HG03139 (cell line): ENCODE data around the gene ADORA2A.

Experiments used
- ATAC-seq: cut with Tn5 transposase; IDR thresholded peaks from one replicate; pipeline ENCODE4 v1.9.1; 2021; ENCODE audit not compliant: unreplicated experiment

Gene ADORA2A

GRCh38 chr22:24431309-24432034, 4.1 kb downstream of the ADORA2A start:
- ATAC-seq: no peak

DNA sequence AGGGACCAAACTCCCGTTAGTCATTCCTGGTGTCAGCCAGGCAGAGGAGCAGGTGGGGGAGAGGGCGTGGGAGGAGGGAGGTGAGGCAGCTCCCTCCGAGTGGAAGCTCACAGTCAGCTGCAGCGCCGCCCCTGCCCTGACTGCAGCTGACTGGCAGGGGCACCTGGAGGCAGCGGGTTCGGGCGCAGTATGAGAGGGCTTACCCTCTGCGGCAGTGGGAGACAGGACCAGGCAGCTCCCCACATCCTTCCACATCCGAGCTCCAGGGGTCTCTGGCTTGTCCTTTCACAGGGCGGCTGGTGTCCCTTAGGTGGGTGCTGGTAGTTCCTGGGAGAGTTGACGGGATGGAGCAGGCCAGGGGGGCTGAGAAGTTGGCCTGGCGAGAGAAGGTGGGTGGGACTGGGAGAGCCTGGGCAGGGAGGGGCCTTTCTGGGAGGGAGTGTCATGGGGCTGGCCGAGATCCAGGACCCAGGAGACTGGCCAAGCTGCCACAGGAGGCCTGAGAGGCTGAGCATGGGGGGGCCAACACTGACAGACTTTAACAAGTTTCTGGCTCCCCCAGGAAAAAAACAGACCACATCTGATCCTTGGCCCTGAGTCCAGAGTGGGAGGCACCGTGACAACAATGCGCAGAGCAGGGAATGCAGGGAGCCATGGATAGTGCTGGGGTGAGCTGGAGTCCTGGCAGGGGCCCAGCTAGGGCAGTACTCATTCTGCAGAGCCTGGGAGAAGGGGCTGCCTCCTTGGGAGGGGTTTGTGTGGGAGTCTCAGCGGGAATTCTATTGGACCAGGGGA, 4.9 kb downstream of the ADORA2A start:
- no peak for ATAC-seq

DNA sequence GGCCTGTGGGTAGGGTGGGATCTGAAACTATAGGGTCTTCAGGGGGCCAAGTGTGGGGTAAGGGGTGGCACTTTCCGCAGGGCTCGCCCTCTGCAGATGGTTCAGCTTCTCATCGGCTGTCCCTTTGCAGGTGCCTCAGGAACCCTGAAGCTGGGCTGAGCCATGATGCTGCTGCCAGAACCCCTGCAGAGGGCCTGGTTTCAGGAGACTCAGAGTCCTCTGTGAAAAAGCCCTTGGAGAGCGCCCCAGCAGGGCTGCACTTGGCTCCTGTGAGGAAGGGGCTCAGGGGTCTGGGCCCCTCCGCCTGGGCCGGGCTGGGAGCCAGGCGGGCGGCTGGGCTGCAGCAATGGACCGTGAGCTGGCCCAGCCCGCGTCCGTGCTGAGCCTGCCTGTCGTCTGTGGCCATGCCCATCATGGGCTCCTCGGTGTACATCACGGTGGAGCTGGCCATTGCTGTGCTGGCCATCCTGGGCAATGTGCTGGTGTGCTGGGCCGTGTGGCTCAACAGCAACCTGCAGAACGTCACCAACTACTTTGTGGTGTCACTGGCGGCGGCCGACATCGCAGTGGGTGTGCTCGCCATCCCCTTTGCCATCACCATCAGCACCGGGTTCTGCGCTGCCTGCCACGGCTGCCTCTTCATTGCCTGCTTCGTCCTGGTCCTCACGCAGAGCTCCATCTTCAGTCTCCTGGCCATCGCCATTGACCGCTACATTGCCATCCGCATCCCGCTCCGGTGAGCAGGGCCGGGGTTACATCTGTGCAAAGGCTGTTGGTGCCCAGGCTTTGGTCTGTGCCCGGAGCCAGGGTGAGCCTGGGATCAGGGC, 5.8 kb downstream of the ADORA2A start:
- ATAC-seq: no peak

GRCh38 chr22:24433828-24434470, 6.5 kb downstream of the ADORA2A start:
- peak; percentile 46 for ATAC-seq

GRCh38 chr22:24434471-24435322, 7.3 kb downstream of the ADORA2A start:
- peak; percentile 42 for ATAC-seq

DNA sequence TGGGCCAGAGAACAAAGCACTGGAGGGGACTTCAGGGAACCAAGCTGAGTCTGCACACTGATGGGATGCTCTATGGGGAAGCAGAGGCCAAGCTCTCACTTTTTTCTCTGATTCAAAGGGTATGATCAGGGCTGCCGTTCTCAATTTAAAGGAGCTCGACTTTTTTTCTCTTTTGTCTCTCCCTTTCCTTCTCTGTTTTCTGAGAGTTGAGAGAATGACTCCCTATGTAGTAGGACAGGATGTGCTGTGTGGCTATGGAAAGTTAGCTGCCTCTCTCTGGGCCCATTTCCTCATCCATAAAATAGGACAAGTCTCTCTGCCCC, 7.9 kb downstream of the ADORA2A start:
- ATAC-seq: no peak

DNA sequence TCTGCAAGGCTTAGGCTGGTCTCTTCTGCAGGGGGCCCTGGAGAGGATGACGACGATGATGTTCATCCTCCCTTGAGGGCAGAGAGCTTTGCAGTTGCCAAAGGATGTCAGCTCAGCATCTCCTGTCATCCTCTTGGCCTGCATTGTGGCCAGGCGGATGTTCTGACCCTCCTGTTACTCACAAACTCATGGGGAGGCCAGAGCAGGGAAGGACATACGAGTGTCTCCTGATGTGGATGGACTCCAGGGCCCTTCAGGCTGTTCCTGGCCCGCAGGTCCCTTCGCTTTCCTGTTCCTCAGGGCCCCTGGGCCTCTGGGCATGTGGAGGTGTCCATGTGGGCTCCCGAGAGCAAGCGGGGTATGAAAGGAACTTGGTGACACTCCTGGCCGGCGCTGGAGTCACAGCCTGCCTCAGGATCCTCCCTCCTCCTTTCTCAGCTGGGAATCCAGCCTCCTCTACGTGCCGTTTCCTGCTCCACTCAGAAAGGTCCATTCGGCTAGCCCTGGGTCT, 8.5 kb downstream of the ADORA2A start:
- no peak for ATAC-seq

GRCh38 chr22:24436553-24436952, 9.2 kb downstream of the ADORA2A start:
- no peak for ATAC-seq

DNA sequence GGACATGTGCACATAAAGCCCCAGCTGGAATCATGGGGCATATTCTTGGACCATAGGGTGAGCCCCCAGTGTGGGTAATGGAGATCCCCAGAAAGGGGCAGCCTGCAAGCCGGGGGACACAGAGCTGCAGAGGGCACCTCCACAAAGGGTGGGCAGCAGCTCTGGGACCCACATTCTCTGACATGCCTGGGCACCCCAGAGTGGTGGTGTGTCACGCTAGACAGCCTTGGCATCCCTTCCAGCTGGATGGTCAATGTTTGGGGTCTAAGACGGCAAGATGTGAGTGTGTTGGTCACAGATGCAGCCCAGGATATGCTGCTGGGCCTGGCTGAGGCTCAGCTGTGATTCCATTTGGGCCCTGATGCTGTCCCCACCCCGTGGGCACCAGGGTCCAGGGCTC, 9.7 kb downstream of the ADORA2A start:
- ATAC-seq: no peak

DNA sequence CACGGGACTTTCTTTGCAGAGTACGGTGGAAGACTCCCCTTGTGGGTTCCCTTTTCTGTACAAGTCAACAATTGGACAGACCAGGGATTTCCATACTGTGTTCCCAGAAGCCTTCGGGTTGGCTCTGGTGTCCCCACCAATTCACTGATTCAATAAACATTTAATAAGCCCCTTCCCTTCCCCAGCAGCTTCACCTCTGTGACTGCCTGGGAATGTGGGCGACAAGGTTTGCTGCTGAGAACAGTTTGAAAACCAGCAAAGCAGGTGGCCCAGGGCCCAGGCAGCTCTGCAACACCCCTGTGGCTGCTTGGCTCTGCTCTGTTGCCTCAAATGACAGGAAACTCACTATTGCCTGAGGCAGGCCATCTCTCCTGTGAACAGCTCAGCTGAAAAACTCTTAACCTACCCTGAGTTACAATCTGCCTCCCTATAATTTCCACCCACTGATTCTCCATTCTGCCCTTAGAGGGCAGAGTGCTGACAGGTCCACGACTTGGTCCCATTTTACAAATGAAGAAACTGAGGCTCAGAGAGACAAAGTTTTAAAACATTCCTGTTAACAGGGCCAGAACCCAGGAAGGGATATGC, 10.4 kb downstream of the ADORA2A start:
- no peak for ATAC-seq

DNA sequence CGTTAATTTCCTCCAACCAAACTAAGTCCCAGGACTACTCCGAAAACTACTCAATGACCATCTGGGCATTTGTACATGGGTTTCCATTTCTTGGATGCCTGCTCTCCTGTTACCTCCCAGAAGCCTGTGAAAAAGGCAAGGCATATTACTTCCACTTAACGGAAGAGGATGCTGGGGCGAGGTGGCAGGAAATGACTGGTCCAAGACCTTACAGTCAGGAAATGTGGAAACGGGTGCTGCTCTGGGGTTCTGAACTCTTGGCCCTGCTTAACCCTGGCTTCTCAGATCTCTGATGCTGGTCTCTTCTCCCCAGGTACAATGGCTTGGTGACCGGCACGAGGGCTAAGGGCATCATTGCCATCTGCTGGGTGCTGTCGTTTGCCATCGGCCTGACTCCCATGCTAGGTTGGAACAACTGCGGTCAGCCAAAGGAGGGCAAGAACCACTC, 12.9 kb downstream of the ADORA2A start:
- ATAC-seq: no peak

GRCh38 chr22:24440718-24441405, 13.5 kb downstream of the ADORA2A start:
- no peak for ATAC-seq

DNA sequence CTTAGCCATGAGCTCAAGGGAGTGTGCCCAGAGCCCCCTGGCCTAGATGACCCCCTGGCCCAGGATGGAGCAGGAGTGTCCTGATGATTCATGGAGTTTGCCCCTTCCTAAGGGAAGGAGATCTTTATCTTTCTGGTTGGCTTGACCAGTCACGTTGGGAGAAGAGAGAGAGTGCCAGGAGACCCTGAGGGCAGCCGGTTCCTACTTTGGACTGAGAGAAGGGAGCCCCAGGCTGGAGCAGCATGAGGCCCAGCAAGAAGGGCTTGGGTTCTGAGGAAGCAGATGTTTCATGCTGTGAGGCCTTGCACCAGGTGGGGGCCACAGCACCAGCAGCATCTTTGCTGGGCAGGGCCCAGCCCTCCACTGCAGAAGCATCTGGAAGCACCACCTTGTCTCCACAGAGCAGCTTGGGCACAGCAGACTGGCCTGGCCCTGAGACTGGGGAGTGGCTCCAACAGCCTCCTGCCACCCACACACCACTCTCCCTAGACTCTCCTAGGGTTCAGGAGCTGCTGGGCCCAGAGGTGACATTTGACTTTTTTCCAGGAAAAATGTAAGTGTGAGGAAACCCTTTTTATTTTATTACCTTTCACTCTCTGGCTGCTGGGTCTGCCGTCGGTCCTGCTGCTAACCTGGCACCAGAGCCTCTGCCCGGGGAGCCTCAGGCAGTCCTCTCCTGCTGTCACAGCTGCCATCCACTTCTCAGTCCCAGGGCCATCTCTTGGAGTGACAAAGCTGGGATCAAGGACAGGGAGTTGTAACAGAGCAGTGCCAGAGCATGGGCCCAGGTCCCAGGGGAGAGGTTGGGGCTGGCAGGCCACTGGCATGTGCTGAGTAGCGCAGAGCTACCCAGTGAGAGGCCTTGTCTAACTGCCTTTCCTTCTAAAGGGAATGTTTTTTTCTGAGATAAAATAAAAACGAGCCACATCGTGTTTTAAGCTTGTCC, 14.3 kb downstream of the ADORA2A start:
- no peak for ATAC-seq

DNA sequence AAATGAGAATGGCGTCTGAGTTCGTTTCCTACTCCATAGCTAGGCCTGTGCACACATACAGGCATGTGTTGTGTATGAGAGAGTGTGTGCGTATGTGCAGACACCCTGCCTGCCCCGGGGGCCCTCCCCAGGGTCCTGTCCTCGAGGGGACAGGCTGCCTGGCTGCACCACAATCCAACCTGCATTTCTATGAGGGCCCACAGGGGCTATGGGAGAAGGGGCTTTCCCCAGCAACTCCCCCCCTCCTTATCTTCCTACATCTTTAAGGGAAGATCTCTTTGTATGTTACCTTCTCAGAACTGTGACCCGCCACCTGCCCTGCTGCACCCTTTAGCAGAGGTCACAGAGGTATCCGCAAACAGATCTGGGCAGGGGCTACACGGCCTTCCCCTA, 14.9 kb downstream of the ADORA2A start:
- ATAC-seq: no peak

DNA sequence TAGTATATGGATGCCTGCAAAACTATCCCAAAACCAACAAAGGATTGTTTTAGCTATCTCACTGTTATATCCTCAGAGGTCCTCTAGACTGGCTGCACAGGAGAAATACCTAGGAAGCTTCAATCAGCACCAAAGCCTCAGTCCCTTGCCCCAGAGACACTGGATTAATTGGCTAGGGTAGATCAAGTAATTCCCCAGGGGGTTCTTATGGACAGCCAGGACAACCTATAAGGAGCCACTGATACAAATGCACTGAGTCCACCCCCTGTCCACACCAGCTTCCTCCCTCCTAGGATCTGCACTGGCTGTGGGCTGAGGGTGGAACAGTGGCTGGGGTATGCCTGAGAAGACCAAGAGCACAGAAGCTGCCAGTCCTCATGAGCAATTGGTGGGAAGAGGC, 16.3 kb downstream of the ADORA2A start:
- ATAC-seq: no peak

DNA sequence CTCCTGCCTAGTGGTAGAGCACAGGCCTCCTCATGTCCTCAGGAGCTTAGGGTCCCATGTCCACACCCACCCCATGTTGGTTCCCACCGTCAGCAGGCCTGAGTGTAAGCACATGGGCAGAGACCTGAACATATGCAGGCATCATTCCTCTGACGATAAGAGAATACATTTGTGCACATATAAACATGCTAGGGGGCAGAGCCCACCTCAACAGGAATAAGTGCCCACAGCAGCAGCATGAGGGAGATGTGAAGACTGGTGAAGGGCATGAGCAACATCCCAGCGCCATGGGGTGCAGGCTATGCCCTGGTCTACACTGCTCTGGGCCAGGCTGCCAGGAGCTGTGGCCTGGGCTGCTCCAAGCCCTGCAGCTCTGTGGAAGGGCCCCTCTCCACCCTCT, 16.9 kb downstream of the ADORA2A start:
- ATAC-seq: no peak

DNA sequence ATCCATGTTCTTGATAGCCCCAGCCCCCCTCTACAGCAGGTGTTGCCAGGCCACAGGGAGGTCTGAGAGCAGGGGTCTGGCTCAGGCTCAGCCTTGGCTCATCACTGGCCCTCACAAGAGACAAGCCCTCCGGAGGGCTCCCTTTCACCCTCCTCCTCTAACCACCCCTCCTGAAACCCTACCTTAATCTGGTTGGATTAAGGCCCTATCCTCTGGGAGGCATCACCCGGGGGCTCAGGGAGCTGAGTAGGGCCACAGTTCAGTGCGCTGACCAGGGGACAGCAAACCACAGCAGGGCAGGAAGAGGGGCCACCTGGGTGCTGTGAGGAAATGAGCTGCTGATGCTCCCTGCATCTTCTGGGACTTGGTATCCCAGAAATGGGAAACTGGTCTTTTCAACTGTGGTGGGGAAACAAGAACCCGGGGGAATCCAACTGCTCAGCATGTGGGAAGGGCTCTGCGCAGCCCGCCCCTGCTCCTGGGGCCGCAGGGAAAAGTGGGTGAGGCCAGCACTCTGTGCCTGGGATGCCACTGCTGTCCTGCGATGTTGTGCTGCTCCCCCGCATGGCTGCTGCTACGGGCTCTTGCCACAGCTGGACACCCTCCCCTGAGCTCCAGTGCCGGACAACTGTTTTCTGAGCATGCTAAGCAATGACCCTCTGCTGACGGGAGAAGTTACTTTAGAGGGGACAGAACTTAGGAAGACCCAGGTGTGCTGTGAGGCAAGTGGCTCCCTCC, 17.5 kb downstream of the ADORA2A start:
- no peak for ATAC-seq
